Activated gamma-delta T cell treated with Interleukin-2 at 50 U/mL for 16 hours (primary cell): ENCODE measurements around the gene EDA.
"Not testable (repeated sequence)": the region's sequence is repeated elsewhere in the genome, so short reads cannot be mapped to it uniquely, and the experiment has no call there.

Experiments used
- DNase-seq: peaks from one replicate; pipeline ENCODE4 v3.0.0-alpha.2; 2020

Gene EDA

DNA sequence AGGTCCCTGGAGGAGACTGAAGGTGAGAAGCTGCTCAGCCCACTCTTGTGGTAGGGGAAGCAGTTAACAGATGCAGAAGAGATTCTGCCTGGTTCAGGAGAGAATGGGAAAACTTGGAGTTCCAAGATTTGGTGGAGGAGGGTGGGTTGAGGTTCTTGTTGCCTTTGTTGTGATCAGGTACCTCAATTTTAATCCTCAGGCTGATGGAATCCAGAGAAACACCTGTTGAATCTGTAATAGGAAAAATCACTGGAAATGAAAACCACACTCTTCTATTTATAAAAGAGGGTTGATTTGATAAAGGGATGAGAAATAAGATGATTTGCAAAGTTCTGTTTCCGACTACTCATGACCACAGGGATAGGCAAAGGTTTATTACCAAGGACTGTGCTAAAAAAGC, 132.1 kb downstream of the EDA start:
- DNase-seq = no peak

DNA sequence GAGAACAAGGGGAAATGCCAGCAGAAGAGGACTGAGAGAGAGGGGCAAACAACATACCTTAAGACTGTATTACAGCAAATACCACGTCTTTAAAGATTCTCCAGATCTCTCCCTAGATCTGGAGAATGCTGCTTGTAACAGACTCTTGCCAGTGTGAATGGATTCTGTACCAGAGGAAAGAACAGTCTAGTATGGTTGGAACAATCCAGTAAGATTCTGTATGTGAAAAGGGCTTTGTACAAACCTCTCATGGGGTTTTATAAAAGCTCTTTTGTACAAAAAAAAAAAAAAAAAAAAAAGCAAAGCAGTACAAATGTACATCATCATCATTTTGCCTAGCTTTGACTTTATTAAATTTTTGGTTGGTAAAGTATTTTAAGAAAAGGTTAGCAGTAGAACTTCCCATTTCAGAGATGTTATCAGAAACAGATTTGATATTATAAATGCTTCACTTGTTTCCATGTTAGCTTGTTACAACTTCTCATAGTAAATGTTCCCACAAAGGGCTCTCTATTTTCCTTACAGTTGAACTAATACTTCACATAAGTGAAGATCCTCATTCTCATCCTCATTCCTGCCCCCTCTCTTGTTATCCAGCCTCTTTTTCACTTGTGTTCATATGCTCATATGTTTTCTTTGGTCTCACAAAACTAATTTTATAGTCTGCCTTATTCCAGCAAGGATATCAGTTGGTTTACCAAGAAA, 144.2 kb downstream of the EDA start:
- DNase-seq = no peak

DNA sequence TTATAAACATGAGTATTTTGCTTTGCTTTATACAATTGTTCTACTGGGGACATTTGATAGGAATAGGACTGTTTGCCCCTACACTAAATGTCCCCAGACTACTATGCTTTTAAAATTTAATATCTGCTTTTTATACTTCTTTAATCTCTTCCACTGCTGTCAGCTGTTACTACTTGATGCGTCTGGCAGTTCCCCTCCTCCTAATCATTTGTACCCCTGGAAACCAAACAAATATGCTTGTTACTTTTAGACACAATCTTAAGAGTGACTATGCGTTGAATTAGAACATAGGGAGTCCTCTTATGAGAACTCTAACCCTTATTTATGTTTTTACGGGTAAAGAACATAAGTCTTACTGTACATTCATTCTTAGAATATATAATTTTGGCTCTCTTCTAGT, 145.7 kb downstream of the EDA start:
- DNase-seq = no peak

- no peak for DNase-seq
Measured at GRCh38 chrX:69762340-69762739, 146.4 kb downstream of the EDA start.

- DNase-seq = no peak
Measured at GRCh38 chrX:69793260-69793935, 177.5 kb downstream of the EDA start.

DNA sequence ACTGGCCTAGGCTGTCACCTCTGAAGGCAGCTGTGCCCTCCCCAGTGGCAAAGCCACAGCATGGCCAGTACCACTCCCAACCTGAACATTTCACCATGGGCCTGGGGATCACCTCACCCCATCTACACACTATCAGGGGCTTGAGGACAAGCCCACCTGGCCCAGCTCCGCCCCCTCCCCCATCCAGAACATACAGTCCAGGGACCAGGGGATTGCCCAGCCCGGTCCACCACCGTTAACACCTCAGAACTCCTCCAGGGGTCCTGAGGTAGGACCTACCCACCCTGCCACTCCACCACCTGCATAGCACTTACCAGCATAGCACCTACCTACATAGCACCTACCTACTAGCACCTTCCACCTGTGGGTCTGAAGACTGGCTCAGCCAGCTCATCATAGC, 179.8 kb downstream of the EDA start:
- DNase-seq = no peak

GRCh38 chrX:69807400-69807799, 191.5 kb downstream of the EDA start:
- no peak for DNase-seq

DNA sequence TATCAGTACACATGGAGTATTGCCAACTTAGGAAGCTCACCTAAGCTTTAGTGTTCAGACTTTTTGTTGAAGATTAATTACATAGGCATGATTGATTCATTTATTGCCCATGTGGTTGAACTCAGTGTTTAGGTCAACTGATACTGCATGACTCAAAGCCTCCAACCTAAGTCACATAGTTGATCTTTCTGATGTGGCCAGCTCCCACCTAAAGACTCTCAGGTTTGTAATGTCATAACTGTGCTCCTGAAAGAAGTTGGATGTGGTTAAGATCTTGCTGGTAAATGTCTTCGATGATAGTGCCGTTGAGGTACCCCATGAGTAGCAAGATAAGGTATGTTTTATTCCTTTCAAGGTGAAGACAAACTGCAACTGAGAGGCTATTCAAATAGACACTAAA, 192.5 kb downstream of the EDA start:
- no peak for DNase-seq

- no peak for DNase-seq
Measured at GRCh38 chrX:69813677-69814076, 197.8 kb downstream of the EDA start.

GRCh38 chrX:69815063-69815462, 199.2 kb downstream of the EDA start:
- DNase-seq = no peak

GRCh38 chrX:69815519-69815918, 199.6 kb downstream of the EDA start:
- no peak for DNase-seq

DNA sequence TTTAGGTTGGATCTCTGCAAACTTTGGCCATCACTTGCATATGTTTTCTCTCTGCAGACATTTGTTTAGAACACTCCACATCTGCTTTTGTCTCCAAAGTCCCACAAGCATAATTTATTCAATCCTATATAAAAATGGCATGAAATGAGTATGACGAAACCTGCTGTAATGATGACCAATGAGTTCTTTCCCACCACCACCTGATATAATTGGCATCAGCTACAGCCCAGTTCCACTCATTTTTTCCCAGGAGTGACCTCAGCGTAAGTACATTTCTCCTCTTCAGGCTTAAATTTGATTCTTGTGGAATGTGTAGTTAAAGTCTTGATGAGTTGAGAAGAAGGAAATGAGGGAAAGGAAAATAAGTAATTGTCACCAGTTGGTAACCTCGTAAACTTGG, 228.7 kb downstream of the EDA start:
- DNase-seq = no peak

DNA sequence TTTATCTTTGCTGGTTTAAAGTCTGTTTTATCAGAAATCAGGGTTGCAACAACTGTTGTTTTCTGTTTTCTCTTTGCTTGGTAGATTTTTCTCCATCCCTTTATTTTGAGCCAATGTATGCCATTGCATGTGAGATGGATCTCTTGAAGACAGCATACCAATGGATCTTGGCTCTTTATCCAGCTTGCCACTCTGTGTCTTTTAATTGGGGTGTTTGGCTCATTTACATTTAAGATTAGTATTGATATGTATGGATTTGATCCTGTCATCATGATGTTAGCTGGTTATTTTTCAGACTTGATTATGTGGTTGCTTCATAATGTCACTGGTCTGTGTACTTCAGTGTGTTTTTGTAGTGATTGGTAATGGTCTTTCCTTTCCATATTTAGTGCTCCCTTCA, 244.1 kb downstream of the EDA start:
- DNase-seq = not testable (repeated sequence)

DNA sequence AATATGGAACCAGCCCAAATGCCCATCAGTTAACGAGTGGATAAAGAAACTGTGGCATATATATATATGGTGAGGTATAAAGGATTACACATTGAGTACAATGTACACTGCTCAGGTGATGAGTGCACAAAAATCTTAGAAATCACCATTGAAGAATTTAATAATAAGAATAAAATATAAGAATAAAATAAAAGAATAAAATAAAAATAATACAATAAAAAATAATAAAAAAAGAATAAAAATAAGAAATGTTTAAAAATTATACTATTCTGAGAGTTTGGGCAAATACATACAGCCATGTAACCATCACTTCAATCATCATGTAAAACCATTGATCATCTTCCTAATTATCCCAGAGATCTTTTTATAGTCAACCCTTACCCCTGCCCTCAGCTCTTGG, 260.3 kb downstream of the EDA start:
- DNase-seq = no peak

DNA sequence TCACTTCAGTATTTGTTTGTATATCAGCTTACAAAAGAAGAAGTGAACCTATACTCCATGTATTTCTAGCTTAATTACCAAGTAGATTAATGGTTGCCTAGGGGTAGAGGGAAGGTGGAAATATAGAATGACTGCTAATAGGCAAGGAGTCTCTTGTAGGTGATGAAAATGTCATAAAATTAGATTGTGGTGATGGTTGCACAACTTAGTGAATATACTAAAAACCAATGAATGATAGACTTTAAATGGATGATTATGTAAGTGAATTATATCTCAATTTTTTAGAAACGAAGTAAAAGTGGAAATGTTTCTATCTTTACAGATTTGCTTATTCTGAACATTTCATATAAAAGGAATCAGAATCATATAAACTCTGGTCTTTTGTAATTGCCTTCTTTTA, 268.3 kb downstream of the EDA start:
- DNase-seq = no peak

DNA sequence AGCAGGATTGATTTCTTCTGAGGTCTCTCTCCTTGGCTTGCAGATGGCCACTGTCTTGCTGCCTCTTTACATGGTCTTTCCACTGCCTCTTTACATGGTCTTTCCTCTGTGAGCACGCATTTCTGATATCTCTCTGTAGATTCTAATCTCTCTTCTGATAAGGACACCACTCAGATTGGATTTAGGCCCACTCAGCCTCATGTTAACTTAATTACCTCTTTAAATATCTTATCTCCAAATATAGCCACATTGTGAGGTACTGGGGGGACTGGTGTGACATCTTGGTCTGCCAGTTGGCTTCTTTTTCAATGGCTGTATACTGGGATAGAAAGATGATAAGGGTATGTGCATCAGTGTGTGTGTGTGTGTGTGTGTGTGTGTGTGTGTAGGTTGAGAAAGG, 280.1 kb downstream of the EDA start:
- DNase-seq = no peak

GRCh38 chrX:69900491-69900890, 284.6 kb downstream of the EDA start:
- no peak for DNase-seq

DNA sequence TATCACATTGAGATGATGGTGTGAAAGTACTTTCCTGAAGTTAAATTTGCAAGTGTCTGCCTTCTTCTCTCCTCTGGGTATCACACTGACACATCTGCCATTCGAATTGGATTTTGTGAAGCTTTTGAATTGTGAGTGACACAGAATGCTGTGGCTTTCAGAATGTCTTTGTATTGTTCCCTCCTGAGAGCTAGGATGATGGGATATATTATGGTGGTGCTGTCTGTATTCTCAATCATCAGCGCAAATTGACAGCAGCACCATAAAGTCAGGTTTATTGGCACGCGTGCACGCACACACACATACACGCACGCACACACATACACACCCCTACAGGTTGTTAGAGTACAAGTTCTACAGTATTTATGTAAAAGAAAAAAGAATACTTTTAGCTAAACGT, 290.5 kb downstream of the EDA start:
- DNase-seq = no peak

GRCh38 chrX:69914781-69915180, 298.9 kb downstream of the EDA start:
- no peak for DNase-seq

DNA sequence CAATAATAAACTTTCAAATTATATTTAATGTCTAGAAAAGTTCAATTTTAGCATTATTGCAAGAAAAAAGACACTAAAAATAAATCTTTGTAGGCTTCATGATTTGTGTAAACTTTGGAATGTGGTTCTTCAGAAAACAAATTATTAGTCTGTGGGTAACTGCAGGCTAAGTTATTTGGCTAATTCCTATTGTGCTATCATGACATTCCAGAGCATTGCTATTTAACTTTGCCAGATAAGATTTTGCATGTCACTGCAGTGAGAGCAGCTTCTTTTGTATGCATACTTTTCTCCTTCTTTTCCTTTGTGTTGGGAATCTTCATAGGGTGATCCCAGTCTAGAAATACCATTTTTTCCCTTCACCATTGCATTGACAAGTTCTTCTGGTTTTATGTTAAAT, 303.8 kb downstream of the EDA start:
- no peak for DNase-seq

DNA sequence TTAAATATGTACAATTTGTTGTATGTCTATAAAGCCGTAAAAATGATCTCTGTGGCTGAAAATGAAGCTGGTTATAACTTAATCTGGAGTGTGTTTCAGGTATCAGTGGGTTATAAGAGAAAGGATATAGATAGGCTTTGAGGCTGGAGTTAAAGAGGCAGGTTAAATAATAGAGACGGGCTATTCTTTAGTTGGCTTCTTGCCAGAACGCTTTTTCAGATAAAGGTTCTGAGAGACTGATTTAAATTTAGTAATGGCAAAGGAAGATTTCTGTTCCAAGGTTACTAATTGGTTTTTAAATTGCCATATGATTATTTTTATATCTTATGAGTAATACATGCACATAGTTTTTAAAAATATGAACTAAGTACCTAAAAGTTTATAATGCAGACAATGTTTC, 316.4 kb downstream of the EDA start:
- no peak for DNase-seq

GRCh38 chrX:69948276-69948797, 332.4 kb downstream of the EDA start:
- no peak for DNase-seq

GRCh38 chrX:69951753-69952152, 335.8 kb downstream of the EDA start:
- DNase-seq = no peak

DNA sequence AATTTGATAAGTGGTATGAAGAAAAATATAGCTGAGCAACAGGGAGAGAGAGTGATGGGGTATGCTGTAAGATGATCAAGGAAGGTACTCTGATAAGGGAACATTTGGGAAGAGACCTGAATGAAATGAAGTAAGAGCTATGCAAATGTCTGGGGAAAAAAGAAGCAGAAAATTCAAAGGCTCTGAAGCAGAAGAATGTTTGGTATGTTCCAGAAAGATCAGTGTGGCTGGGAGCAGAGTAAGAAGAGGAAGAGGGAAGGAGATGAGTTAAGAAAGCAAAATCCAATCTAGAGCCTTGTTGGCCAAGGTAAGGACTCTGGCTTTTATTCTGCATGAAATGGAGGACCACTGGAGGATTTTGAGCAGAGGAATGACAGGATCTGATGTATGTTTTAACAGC, 343.8 kb downstream of the EDA start:
- DNase-seq = no peak
